GM13976 (cell line): ENCODE results near the gene PTRHD1.

ENCODE experiments used
- DNase-seq: peaks from one replicate; pipeline ENCODE4 v3.0.0; 2012; ENCODE audit warnings: low spot score
- CTCF ChIP-seq: IDR thresholded peaks from 2 replicates; pipeline ENCODE4 v1.5.1; 2012; ENCODE audit warnings: borderline replicate concordance, mild to moderate bottlenecking; ENCODE audit not compliant: insufficient read depth; ENCODE audit errors: extremely low read depth, missing control alignments, control extremely low read depth
- in situ Hi-C: fragments of 300-500 bp; cut with MboI; formaldehyde crosslinking; loops from one replicate; pipeline ENCODE4 v1.12.0; 2022; ENCODE audit warnings: low sequenced_read_pairs, mixed read lengths, inconsistent platforms; ENCODE audit not compliant: unreplicated experiment

The PTRHD1 gene

GRCh38 chr2:24763843-24764242 is 29.3 kb downstream of the PTRHD1 start:
- in situ Hi-C loops, result no loop called here
- no peak for TF ChIP-seq CTCF
- no peak for DNase-seq

- no peak for TF ChIP-seq CTCF
- in situ Hi-C loops, result no loop called here
- no peak for DNase-seq
These were observed 30.7 kb downstream of the PTRHD1 start for GRCh38 chr2:24762518-24762917.

DNA sequence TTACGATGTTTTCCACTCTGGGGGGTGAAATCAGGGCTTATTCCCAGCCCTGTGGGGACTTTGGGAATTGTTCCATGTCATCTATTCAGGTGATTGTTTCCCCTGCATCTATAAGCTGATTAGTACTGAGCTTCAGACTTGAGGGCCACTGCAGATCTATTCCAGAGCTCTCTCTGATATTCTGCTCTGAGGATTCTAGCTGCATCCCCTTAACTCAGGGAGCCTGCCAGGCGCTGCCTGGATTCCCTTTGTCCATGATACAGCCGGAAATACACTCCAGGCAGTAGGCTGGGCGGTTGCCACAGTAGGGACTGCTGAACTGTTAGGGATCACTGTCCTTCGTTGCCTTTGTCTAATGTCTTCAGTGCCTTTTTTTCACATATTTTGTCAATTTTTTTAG is 31.3 kb downstream of the PTRHD1 start:
- in situ Hi-C loops, result no loop called here

GRCh38 chr2:24756789-24757188 is 36.4 kb downstream of the PTRHD1 start:
- no peak for TF ChIP-seq CTCF
- DNase-seq, result no peak
- in situ Hi-C loops, result no loop called here

More for the DNA sequence above, 31.3 kb downstream of the PTRHD1 start:
- no peak for TF ChIP-seq CTCF
- no peak for DNase-seq

- in situ Hi-C loops, result no loop called here
- no peak for DNase-seq
- TF ChIP-seq CTCF, result no peak
These were observed 38.0 kb downstream of the PTRHD1 start for GRCh38 chr2:24754985-24755705.

- in situ Hi-C loops, result no loop called here
- DNase-seq, result no peak
- TF ChIP-seq CTCF, result no peak
These were observed 44.0 kb downstream of the PTRHD1 start for GRCh38 chr2:24749069-24749691.
